Hepatocyte (in vitro differentiated cells): Measurements from ENCODE around the gene ZNF407.

ENCODE experiments used
- CTCF ChIP-seq: fragments of 200-600 bp; sonication (generic); IDR thresholded peaks from 2 replicates; pipeline ENCODE4 v1.5.1; 2016; ENCODE audit warnings: antibody characterized with exemption, mild to moderate bottlenecking; ENCODE audit not compliant: poor library complexity
- EZH2phosphoT487 ChIP-seq: fragments of 200-600 bp; sonication (generic); IDR thresholded peaks from one replicate; pipeline ENCODE4 v1.6.1; 2018; ENCODE audit warnings: antibody characterized with exemption, mild to moderate bottlenecking, low read depth, moderate library complexity; ENCODE audit not compliant: unreplicated experiment, severe bottlenecking

- TF ChIP-seq CTCF, result no peak
- TF ChIP-seq EZH2phosphoT487, result no peak
Observed at GRCh38 chr18:74616494-74616893, 18.8 kb downstream of the ZNF407 start.
